Panc1 (cell line): ENCODE measurements around the gene RHBDL3.

Experiments used
- SIN3A ChIP-seq: IDR thresholded peaks from 2 replicates; pipeline ENCODE4 v1.6.1; 2012; ENCODE audit warnings: low read depth, mild to moderate bottlenecking, low read length, moderate library complexity, borderline replicate concordance; ENCODE audit not compliant: insufficient read depth
- TF ChIP-seq, protein P1 (sequence below): fragments of 450-650 bp; IDR thresholded peaks from 2 replicates; pipeline ENCODE4 v1.5.1; 2017; ENCODE audit warnings: mild to moderate bottlenecking
- TF ChIP-seq, protein P2 (sequence below), 2 experiments: IDR thresholded peaks; 2 replicates each; pipeline ENCODE4 v1.6.1; 2011 to 2012; ENCODE audit warnings: low read depth in 2 of 2, control low read depth in 1 of 2, low read length in 1 of 2, mild to moderate bottlenecking in 1 of 2, moderate library complexity in 1 of 2; ENCODE audit not compliant: insufficient read depth in 1 of 2

DNA sequence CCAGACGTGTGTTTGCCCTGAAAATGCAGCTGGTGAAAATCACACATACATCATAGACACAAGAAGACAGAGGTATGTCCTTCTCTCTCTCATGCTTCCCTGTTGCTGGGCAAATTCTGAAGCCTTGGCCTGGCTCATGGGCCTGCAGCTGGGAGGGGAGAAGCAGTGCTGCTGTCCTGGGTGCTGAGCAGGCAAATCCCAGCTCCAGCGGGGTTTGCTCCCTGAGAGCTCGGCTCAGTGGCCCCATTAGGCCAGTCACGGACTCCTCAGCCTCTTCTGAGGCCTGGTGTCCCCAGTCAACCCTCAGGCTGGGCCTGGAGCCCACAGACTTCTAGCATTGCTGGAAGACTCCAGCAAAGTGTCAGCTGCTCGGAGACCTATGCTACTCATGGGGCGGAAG is 11.7 kb downstream of the RHBDL3 start:
- TF ChIP-seq, protein P1, sequence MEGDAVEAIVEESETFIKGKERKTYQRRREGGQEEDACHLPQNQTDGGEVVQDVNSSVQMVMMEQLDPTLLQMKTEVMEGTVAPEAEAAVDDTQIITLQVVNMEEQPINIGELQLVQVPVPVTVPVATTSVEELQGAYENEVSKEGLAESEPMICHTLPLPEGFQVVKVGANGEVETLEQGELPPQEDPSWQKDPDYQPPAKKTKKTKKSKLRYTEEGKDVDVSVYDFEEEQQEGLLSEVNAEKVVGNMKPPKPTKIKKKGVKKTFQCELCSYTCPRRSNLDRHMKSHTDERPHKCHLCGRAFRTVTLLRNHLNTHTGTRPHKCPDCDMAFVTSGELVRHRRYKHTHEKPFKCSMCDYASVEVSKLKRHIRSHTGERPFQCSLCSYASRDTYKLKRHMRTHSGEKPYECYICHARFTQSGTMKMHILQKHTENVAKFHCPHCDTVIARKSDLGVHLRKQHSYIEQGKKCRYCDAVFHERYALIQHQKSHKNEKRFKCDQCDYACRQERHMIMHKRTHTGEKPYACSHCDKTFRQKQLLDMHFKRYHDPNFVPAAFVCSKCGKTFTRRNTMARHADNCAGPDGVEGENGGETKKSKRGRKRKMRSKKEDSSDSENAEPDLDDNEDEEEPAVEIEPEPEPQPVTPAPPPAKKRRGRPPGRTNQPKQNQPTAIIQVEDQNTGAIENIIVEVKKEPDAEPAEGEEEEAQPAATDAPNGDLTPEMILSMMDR: no peak
- TF ChIP-seq SIN3A: no peak
- TF ChIP-seq, protein P2, sequence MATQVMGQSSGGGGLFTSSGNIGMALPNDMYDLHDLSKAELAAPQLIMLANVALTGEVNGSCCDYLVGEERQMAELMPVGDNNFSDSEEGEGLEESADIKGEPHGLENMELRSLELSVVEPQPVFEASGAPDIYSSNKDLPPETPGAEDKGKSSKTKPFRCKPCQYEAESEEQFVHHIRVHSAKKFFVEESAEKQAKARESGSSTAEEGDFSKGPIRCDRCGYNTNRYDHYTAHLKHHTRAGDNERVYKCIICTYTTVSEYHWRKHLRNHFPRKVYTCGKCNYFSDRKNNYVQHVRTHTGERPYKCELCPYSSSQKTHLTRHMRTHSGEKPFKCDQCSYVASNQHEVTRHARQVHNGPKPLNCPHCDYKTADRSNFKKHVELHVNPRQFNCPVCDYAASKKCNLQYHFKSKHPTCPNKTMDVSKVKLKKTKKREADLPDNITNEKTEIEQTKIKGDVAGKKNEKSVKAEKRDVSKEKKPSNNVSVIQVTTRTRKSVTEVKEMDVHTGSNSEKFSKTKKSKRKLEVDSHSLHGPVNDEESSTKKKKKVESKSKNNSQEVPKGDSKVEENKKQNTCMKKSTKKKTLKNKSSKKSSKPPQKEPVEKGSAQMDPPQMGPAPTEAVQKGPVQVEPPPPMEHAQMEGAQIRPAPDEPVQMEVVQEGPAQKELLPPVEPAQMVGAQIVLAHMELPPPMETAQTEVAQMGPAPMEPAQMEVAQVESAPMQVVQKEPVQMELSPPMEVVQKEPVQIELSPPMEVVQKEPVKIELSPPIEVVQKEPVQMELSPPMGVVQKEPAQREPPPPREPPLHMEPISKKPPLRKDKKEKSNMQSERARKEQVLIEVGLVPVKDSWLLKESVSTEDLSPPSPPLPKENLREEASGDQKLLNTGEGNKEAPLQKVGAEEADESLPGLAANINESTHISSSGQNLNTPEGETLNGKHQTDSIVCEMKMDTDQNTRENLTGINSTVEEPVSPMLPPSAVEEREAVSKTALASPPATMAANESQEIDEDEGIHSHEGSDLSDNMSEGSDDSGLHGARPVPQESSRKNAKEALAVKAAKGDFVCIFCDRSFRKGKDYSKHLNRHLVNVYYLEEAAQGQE (IDR thresholded peaks at IDR 0.05; ENCODE audit: insufficient read depth in 1 of 2, low read depth in 2 of 2, low read length in 1 of 2): peak; percentile 86 to 93
